HepG2 (cell line): ENCODE results near the gene RPP25L. TPM values are rescaled to one million over a fixed set of nuclear protein-coding genes. Genes with fewer than 3 reads are reported as not detected.
A peak's percentile ranks its signal among the peaks of the same experiment; 100 is the strongest.

ENCODE experiments used
- ERF ChIP-seq: IDR thresholded peaks from 2 replicates; pipeline ENCODE4 v1.6.1; 2018; ENCODE audit warnings: missing biosample characterization, missing genetic modification reagents
- FOXA1 ChIP-seq, 2 experiments: fragments of 450-650 bp in 1 of 2; sonication (generic) in 1 of 2; formaldehyde crosslinking in 1 of 2; IDR thresholded peaks; 2 replicates each; pipeline versions ENCODE4 v1.4.0 to v1.6.1; 2016 to 2020; ENCODE audit warnings: missing genetic modification reagents in 1 of 2
- HOXA5 ChIP-seq: sonication (generic); formaldehyde crosslinking; IDR thresholded peaks from 2 replicates; pipeline ENCODE4 v1.4.0; 2020; ENCODE audit warnings: missing genetic modification reagents
- JUNB ChIP-seq: sonication (generic); formaldehyde crosslinking; IDR thresholded peaks from 2 replicates; pipeline ENCODE4 v1.8.0; 2022; ENCODE audit warnings: missing genetic modification reagents, mild to moderate bottlenecking, borderline replicate concordance
- MZF1 ChIP-seq: sonication (generic); formaldehyde crosslinking; IDR thresholded peaks from 2 replicates; pipeline ENCODE4 v1.8.1; 2023; ENCODE audit warnings: mild to moderate bottlenecking, missing genetic modification reagents, borderline replicate concordance
- POLR2G ChIP-seq: fragments of 200-400 bp; formaldehyde crosslinking; IDR thresholded peaks from 2 replicates; pipeline ENCODE4 v1.6.1; 2018; ENCODE audit warnings: mild to moderate bottlenecking, low read depth, low read length, moderate library complexity
- RARA ChIP-seq: IDR thresholded peaks from 2 replicates; pipeline ENCODE4 v1.6.1; 2016; ENCODE audit warnings: missing genetic modification reagents, missing compliant biosample characterization
- RBAK ChIP-seq: sonication (generic); formaldehyde crosslinking; IDR thresholded peaks from 2 replicates; pipeline ENCODE4 v1.5.1; 2020; ENCODE audit warnings: mild to moderate bottlenecking, missing genetic modification reagents
- SIN3B ChIP-seq: fragments of 150-350 bp; IDR thresholded peaks from 2 replicates; pipeline ENCODE4 v1.6.1; 2014; ENCODE audit warnings: low read length
- SMAD3 ChIP-seq: sonication (generic); formaldehyde crosslinking; IDR thresholded peaks from 2 replicates; pipeline ENCODE4 v1.4.0; 2020; ENCODE audit warnings: missing genetic modification reagents
- SNAI1 ChIP-seq: sonication (generic); formaldehyde crosslinking; IDR thresholded peaks from 2 replicates; pipeline ENCODE4 v1.5.0; 2020; ENCODE audit warnings: mild to moderate bottlenecking, missing genetic modification reagents, borderline replicate concordance
- TARDBP ChIP-seq: sonication (generic); formaldehyde crosslinking; IDR thresholded peaks from 2 replicates; pipeline ENCODE4 v1.8.0; 2022; ENCODE audit warnings: mild to moderate bottlenecking, missing genetic modification reagents
- ZBTB20 ChIP-seq: sonication (generic); formaldehyde crosslinking; IDR thresholded peaks from 2 replicates; pipeline ENCODE4 v1.8.1; 2023; ENCODE audit warnings: missing genetic modification reagents, low read depth, mild to moderate bottlenecking, borderline replicate concordance
- ZNF253 ChIP-seq: sonication (generic); formaldehyde crosslinking; IDR thresholded peaks from 2 replicates; pipeline ENCODE4 v1.8.0; 2022; ENCODE audit warnings: mild to moderate bottlenecking, missing genetic modification reagents, borderline replicate concordance
- ZNF709 ChIP-seq: sonication (generic); formaldehyde crosslinking; IDR thresholded peaks from 2 replicates; pipeline ENCODE4 v1.5.0; 2020; ENCODE audit warnings: mild to moderate bottlenecking, missing genetic modification reagents
- polyA plus RNA-seq, 8 experiments: library from polyadenylated mRNA; depleted of rRNA in 3 of 8; stranded (reverse) in 7 of 8; unstranded in 1 of 8; fragments of >200 nt; fragmentation: Illumina TruSeq in 4 of 8; extraction: Trizol in 4 of 8; gene quantifications; 2 replicates each; pipeline versions ENCODE4 v1.2.1 to v1.2.3, GENCODE V29; 2011 to 2016; ENCODE audit warnings: low read depth in 4 of 8, missing spikeins in 1 of 8, mixed read lengths in 1 of 8; ENCODE audit not compliant: insufficient read depth in 1 of 8
- total RNA-seq, 5 experiments: library from RNA; depleted of rRNA; stranded (reverse); fragments of >200 nt; fragmentation: Illumina TruSeq; extraction: Trizol; gene quantifications; 2 replicates each; pipeline ENCODE4 v1.2.3, GENCODE V29; 2016; ENCODE audit warnings: low read depth in 1 of 5
- TF ChIP-seq, protein P1 (sequence below): sonication (generic); formaldehyde crosslinking; IDR thresholded peaks from 2 replicates; pipeline ENCODE4 v1.4.0; 2020; ENCODE audit warnings: mild to moderate bottlenecking, missing genetic modification reagents
- TF ChIP-seq, protein P2 (sequence below): IDR thresholded peaks from 2 replicates; pipeline ENCODE4 v1.6.1; 2012; ENCODE audit warnings: low read length, improper control_type of control experiment
- TF ChIP-seq, protein P3 (sequence below): sonication (generic); formaldehyde crosslinking; IDR thresholded peaks from 2 replicates; pipeline ENCODE4 v1.4.0; 2020; ENCODE audit warnings: missing genetic modification reagents, borderline replicate concordance
- TF ChIP-seq, protein P4 (sequence below): sonication (generic); formaldehyde crosslinking; IDR thresholded peaks from 2 replicates; pipeline ENCODE4 v1.4.0; 2020; ENCODE audit warnings: mild to moderate bottlenecking, missing genetic modification reagents
- TF ChIP-seq, protein P5 (sequence below): IDR thresholded peaks from 2 replicates; pipeline ENCODE4 v1.6.1; 2016; ENCODE audit warnings: missing genetic modification reagents, missing compliant biosample characterization

RPP25L gene
- total and polyA plus RNA-seq, 2 of the 13 experiments (the other 11 are each of a cell fraction or from before 2014, with no cell fraction given): 24.5 to 27.3 TPM

DNA sequence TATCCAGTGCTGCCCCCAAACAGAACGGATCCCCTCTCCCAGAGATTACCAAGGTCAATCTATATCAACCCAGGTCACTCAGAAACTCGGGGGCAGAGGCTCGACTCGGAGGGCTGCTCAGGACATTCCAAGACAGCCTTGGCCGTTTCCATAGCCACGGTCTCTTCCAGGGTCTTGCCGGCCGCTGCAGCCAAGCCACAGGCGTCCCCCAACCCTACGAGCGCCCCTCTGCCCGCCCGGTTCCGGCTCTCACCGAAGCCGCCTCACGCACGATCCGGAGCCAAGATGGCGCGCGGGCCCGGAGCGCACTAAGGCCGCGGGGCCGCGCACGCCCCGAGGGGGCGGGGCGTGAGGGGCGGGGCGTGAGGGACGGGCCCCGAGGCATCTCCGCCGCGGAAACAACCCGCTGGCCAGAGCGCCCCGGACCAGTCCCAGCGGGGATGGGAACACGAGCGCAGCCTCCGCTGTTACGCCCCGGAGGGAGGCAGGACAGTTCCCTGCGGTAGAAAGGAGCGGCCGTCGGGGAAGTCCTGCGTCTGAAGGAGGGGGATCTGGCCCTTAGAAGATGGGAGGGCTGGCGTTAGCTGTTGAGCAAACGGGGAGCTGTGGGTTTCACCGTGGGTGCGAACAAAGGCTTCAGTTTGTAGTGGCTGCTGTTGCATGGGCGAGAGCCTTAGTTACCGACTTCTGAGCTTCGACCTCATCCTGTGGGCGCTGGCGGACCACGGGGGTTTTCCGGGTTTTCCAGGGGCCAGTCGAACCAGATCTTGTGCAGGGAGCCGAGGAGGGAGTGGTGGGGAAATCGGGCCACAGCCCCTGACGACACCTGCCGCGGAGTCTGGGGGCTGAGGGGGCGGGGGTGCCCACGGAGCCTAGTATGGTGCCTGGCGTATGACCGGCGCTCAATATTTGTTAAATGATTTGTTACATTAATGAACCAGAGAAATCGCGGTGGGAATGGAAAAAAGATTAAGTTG lies at the start of gene RPP25L (continued):
- TF ChIP-seq, protein P1, sequence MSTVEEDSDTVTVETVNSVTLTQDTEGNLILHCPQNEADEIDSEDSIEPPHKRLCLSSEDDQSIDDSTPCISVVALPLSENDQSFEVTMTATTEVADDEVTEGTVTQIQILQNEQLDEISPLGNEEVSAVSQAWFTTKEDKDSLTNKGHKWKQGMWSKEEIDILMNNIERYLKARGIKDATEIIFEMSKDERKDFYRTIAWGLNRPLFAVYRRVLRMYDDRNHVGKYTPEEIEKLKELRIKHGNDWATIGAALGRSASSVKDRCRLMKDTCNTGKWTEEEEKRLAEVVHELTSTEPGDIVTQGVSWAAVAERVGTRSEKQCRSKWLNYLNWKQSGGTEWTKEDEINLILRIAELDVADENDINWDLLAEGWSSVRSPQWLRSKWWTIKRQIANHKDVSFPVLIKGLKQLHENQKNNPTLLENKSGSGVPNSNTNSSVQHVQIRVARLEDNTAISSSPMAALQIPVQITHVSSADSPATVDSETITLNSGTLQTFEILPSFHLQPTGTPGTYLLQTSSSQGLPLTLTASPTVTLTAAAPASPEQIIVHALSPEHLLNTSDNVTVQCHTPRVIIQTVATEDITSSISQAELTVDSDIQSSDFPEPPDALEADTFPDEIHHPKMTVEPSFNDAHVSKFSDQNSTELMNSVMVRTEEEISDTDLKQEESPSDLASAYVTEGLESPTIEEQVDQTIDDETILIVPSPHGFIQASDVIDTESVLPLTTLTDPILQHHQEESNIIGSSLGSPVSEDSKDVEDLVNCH (CRISPR knock-in tag): no peak
- TF ChIP-seq SIN3B (no peak), ZBTB20 (CRISPR knock-in tag) (no peak), HOXA5 (CRISPR knock-in tag) (no peak), POLR2G (peak; percentile 97), JUNB (CRISPR knock-in tag) (no peak), MZF1 (CRISPR knock-in tag) (no peak), ERF (CRISPR knock-in tag) (peak; percentile 60), FOXA1 (IDR thresholded peaks at IDR 0.05) (no peak), FOXA1 (CRISPR knock-in tag; IDR thresholded peaks at IDR 0.05) (no peak), RBAK (CRISPR knock-in tag) (no peak), RARA (no peak), ZNF253 (0 out of 2 replicates have a peak, but pooled peaks have one; percentile 34), SMAD3 (0 out of 2 replicates have a peak, but pooled peaks have one; percentile 33), TARDBP (CRISPR knock-in tag) (peak; percentile 26; the same call in 1 of the 2 replicates), SNAI1 (CRISPR knock-in tag) (no peak), ZNF709 (0 out of 2 replicates have a peak, but pooled peaks have one; percentile 49)
- TF ChIP-seq, protein P2, sequence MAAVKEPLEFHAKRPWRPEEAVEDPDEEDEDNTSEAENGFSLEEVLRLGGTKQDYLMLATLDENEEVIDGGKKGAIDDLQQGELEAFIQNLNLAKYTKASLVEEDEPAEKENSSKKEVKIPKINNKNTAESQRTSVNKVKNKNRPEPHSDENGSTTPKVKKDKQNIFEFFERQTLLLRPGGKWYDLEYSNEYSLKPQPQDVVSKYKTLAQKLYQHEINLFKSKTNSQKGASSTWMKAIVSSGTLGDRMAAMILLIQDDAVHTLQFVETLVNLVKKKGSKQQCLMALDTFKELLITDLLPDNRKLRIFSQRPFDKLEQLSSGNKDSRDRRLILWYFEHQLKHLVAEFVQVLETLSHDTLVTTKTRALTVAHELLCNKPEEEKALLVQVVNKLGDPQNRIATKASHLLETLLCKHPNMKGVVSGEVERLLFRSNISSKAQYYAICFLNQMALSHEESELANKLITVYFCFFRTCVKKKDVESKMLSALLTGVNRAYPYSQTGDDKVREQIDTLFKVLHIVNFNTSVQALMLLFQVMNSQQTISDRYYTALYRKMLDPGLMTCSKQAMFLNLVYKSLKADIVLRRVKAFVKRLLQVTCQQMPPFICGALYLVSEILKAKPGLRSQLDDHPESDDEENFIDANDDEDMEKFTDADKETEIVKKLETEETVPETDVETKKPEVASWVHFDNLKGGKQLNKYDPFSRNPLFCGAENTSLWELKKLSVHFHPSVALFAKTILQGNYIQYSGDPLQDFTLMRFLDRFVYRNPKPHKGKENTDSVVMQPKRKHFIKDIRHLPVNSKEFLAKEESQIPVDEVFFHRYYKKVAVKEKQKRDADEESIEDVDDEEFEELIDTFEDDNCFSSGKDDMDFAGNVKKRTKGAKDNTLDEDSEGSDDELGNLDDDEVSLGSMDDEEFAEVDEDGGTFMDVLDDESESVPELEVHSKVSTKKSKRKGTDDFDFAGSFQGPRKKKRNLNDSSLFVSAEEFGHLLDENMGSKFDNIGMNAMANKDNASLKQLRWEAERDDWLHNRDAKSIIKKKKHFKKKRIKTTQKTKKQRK: no peak
- TF ChIP-seq, protein P3, sequence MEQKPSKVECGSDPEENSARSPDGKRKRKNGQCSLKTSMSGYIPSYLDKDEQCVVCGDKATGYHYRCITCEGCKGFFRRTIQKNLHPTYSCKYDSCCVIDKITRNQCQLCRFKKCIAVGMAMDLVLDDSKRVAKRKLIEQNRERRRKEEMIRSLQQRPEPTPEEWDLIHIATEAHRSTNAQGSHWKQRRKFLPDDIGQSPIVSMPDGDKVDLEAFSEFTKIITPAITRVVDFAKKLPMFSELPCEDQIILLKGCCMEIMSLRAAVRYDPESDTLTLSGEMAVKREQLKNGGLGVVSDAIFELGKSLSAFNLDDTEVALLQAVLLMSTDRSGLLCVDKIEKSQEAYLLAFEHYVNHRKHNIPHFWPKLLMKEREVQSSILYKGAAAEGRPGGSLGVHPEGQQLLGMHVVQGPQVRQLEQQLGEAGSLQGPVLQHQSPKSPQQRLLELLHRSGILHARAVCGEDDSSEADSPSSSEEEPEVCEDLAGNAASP (CRISPR knock-in tag): no peak
- TF ChIP-seq, protein P4, sequence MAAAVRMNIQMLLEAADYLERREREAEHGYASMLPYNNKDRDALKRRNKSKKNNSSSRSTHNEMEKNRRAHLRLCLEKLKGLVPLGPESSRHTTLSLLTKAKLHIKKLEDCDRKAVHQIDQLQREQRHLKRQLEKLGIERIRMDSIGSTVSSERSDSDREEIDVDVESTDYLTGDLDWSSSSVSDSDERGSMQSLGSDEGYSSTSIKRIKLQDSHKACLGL (CRISPR knock-in tag): peak; percentile 56
- TF ChIP-seq, protein P5, sequence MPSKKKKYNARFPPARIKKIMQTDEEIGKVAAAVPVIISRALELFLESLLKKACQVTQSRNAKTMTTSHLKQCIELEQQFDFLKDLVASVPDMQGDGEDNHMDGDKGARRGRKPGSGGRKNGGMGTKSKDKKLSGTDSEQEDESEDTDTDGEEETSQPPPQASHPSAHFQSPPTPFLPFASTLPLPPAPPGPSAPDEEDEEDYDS: peak; percentile 72
